ENCODE results near the gene KLF5. TPM values are rescaled to one million over a fixed set of nuclear protein-coding genes. Genes with fewer than 3 reads are reported as not detected.

The KLF5 gene
- total and polyA plus RNA-seq, 2 of the 4 experiments (the other 2 are of a cell fraction), result 5.4 to 8.8 TPM

GRCh38 chr13:73074926-73075325, 16.1 kb downstream of the KLF5 start:
- Histone ChIP-seq H2AK5ac (ENCODE audit: low read depth, low read length) (no peak overlapping the region), H4K91ac (ENCODE audit: insufficient read depth, low read depth, low read length) (no peak overlapping the region), H3K27me3 (ENCODE audit: control insufficient read depth, insufficient read depth, low read length) (no peaks in the 10 kb centered on the region), H3K4me2 (ENCODE audit: low read depth, low read length) (peak overlapping the region; percentile 4; the same call in 1 of the 2 replicates), H3K23ac (ENCODE audit: low read depth, low read length) (no peak overlapping the region; the same call in 1 of the 2 replicates), H3K4me1 (ENCODE audit: control insufficient read depth, insufficient read depth, low read length) (peaks cover 17% of the 10 kb centered on the region), H3K9ac (ENCODE audit: low read depth, low read length) (no peak overlapping the region), H3K79me1 (ENCODE audit: low read depth in 1 of 2, low read length in 2 of 2) (peaks cover 15 to 40% of the 10 kb centered on the region in 2 experiments; a peak in 3 of 4 replicates), H3K18ac (ENCODE audit: low read depth, low read length) (peak overlapping the region; percentile 16; the same call in 1 of the 2 replicates), H2BK5ac (ENCODE audit: low read depth, low read length, poor library complexity, severe bottlenecking) (peak overlapping the region; percentile 37), H3K4me3 (ENCODE audit: insufficient read depth, low read depth, low read length) (no peak overlapping the region), H3K56ac (ENCODE audit: extremely low read depth, insufficient read depth, low read length) (no peak overlapping the region; the same call in 1 of the 2 replicates), H4K20me1 (ENCODE audit: insufficient read depth, low read length) (no peaks in the 10 kb centered on the region), H4K5ac (ENCODE audit: low read depth, low read length) (no peak overlapping the region; the same call in 1 of the 2 replicates), H2AK9ac (replicated peaks; ENCODE audit: low read depth, low read length, poor library complexity) (no peak overlapping the region), H2AFZ (replicated peaks; ENCODE audit: low read length, poor library complexity) (no peak overlapping the region), H3K14ac (replicated peaks; ENCODE audit: low read depth, low read length) (0 out of 2 replicates have a peak overlapping the region, but pooled peaks have one; percentile 3), H3K36me3 (ENCODE audit: control insufficient read depth, insufficient read depth, low read length) (peaks cover 3% of the 10 kb centered on the region; the same call in 1 of the 2 replicates), H2BK20ac (ENCODE audit: low read depth, low read length) (no peak overlapping the region; the same call in 1 of the 2 replicates), H3K4ac (ENCODE audit: low read depth, low read length) (no peak overlapping the region), H3K9me1 (ENCODE audit: insufficient read depth, low read length) (peaks cover 7% of the 10 kb centered on the region), H2BK15ac (ENCODE audit: low read depth, low read length) (no peak overlapping the region), H3K9me3 (ENCODE audit: control insufficient read depth, insufficient read depth, low read length) (no peaks in the 10 kb centered on the region), H2BK120ac (ENCODE audit: low read depth, low read length) (peak overlapping the region; percentile 35; the same call in 1 of the 2 replicates), H4K8ac (ENCODE audit: low read depth in 2 of 2, low read length in 2 of 2) (peak overlapping the region in 1 of 2 experiments; percentile 12; a peak in 1 of 4 replicates), H3K27ac (ENCODE audit: insufficient read depth, low read length) (no peak overlapping the region)
- no CpG with 5 or more reads among the region's 1 CpG for WGBS, 2 experiments (ENCODE audit: extremely low coverage in 2 of 2, insufficient read length in 1 of 2)
- ChIA-PET CTCF (interaction anchor here (0.7 to 0.9 kb wide), 2 partner anchors 22 to 57 kb away, joined by 3 to 4 read pairs; no protein-coding TSS in a partner anchor), POLR2A (ENCODE audit: unreplicated experiment) (no interaction called here)
- TF ChIP-seq RCOR1 (IDR thresholded peaks at IDR 0.05; ENCODE audit: insufficient replicate concordance, low read length), result no peak
- TF ChIP-seq MAZ (IDR thresholded peaks at IDR 0.05; ENCODE audit: borderline replicate concordance, low read depth, low read length), result no peak
- no peak for TF ChIP-seq POLR2A (IDR thresholded peaks at IDR 0.05; ENCODE audit: low read depth, low read length)
- no peak for TF ChIP-seq RAD21 (IDR thresholded peaks at IDR 0.05; ENCODE audit: low read length)
- no peak for TF ChIP-seq FOS (IDR thresholded peaks at IDR 0.05; ENCODE audit: low read depth, low read length)
- TF ChIP-seq BHLHE40 (IDR thresholded peaks at IDR 0.05; ENCODE audit: low read depth, low read length), result no peak
- no peak for TF ChIP-seq SMC3 (IDR thresholded peaks at IDR 0.05; ENCODE audit: low read depth, low read length)
- TF ChIP-seq CTCF (conservative IDR thresholded peaks at IDR 0.05; ENCODE audit: low read depth, low read length), result no peak
- TF ChIP-seq CEBPB (IDR thresholded peaks at IDR 0.05; ENCODE audit: low read depth, low read length), result no peak
- TF ChIP-seq CHD1 (IDR thresholded peaks at IDR 0.05; ENCODE audit: low read depth, low read length), result no peak
- no peak for TF ChIP-seq USF2 (IDR thresholded peaks at IDR 0.05; ENCODE audit: low read depth, low read length)
- in situ Hi-C loops (cut with MboI; ENCODE audit: low sequenced_read_pairs), result no loop called here
- dilution Hi-C loops (cut with HindIII; ENCODE audit: low sequenced_read_pairs, unreplicated experiment), result no loop called here
- ATAC-seq (ENCODE audit: low read depth), result no peak
- no peak for DNase-seq
- intact Hi-C loops (cut with micrococcal nuclease), result no loop called here
- no TSS peak for BruUV-seq (replicated peaks)
